Lung (tissue), 12 donors: ENCODE data around the gene TFAP2E. TPM values are rescaled to one million over a fixed set of nuclear protein-coding genes. Genes with fewer than 3 reads are reported as not detected.

Experiments
- ATAC-seq: fragments of 200-7000 bp; cut with Tn5 transposase; one replicate; pipeline ENCODE4 v1.9.1; 2020; ENCODE audit warnings: moderate number of reproducible peaks; ENCODE audit not compliant: insufficient read depth, low FRiP score
- DNase-seq, 3 donors: peaks; one replicate each; pipeline ENCODE4 v3.0.0-alpha.2; 2013 to 2017
- H3K27ac ChIP-seq, 2 donors: one replicate each; pipeline ENCODE4 v1.5.1; 2013; ENCODE audit warnings: mild to moderate bottlenecking in 2 of 2, moderate library complexity in 2 of 2, control low read depth in 1 of 2, inconsistent platforms in 1 of 2, low read depth in 1 of 2, low read length in 1 of 2
- H3K27me3 ChIP-seq, 3 donors: one replicate each; pipeline ENCODE4 v1.5.1; 2013; ENCODE audit warnings: low read length in 2 of 3; ENCODE audit not compliant: control insufficient read depth in 3 of 3, insufficient read depth in 3 of 3
- H3K36me3 ChIP-seq, 4 donors: one replicate each; pipeline ENCODE4 v1.5.1; 2013; ENCODE audit warnings: low read length in 4 of 4, mild to moderate bottlenecking in 1 of 4, moderate library complexity in 1 of 4; ENCODE audit not compliant: control insufficient read depth in 4 of 4, insufficient read depth in 4 of 4
- H3K4me1 ChIP-seq, 5 donors: one replicate each; pipeline ENCODE4 v1.5.1; 2013; ENCODE audit warnings: low read length in 5 of 5, mild to moderate bottlenecking in 2 of 5, moderate library complexity in 1 of 5; ENCODE audit not compliant: control insufficient read depth in 5 of 5, insufficient read depth in 5 of 5
- H3K4me3 ChIP-seq: one replicate; pipeline ENCODE4 v1.5.1; 2013; ENCODE audit warnings: mild to moderate bottlenecking, control low read depth, moderate library complexity
- H3K9ac ChIP-seq, 2 donors: one replicate each; pipeline ENCODE4 v1.5.1; 2013; ENCODE audit warnings: low read length in 2 of 2, control low read depth in 1 of 2; ENCODE audit not compliant: insufficient read depth in 1 of 2
- H3K9me3 ChIP-seq, 4 donors: one replicate each; pipeline ENCODE4 v1.5.1; 2013; ENCODE audit warnings: low read length in 3 of 4, mild to moderate bottlenecking in 1 of 4, moderate library complexity in 1 of 4; ENCODE audit not compliant: control insufficient read depth in 4 of 4, insufficient read depth in 3 of 4
- CTCF ChIP-seq: IDR thresholded peaks from 2 replicates; pipeline ENCODE4 v1.5.1; 2012; ENCODE audit warnings: mild to moderate bottlenecking; ENCODE audit errors: control extremely low read depth, extremely low read depth
- WGBS, 2 donors: extraction: QIAGEN DNeasy Blood & Tissue Kit; methylation state at CpG; one replicate each; pipeline ENCODE4 v1.1.7; 2013; 5-methylcytosine and 5-hydroxymethylcytosine counted together
- polyA plus RNA-seq, 2 donors: library from polyadenylated mRNA; stranded (reverse); fragments of 200-250 nt; gene quantifications; one replicate each; pipeline ENCODE4 v1.2.1, GENCODE V29; 2013
- total RNA-seq, 2 donors: library from RNA; depleted of rRNA in 1 of 2; stranded (reverse); fragments of >200 nt in 1 of 2; gene quantifications; one replicate each; pipeline ENCODE4 v1.2.1, GENCODE V29; 2014 to 2021
- donor health status: control.
- donor health status: control.
- donor health status: Bipolar disorder and iron deficiency.
- donor health status: healthy.
- donor health status: DM: yes; HTN: yes; CAD: no.

Gene TFAP2E
- total and polyA plus RNA-seq, 4 donors, result 1.4 to 2.5 (median 1.9) TPM

- H3K4me1 ChIP-seq, result peaks cover 0 to 16% (median 3%) of the 10 kb centered on the region in 5 donors
- peaks cover 0 to 11% (median 3%) of the 10 kb centered on the region in 4 donors for H3K9me3 ChIP-seq
- no peak overlapping the region for H3K27ac ChIP-seq
- peaks cover 0 to 13% (median 9%) of the 10 kb centered on the region in 4 donors for H3K36me3 ChIP-seq
- H3K9ac ChIP-seq, result no peak overlapping the region
- ATAC-seq, result no peak
- 95 to 100% methylated on average over 2 of the region's 2 CpGs for WGBS, 2 donors
- no peaks in the 10 kb centered on the region for H3K27me3 ChIP-seq
- no peak for TF ChIP-seq CTCF
- DNase-seq, result no peak
- H3K4me3 ChIP-seq, result no peak overlapping the region
Observed at GRCh38 chr1:35530946-35531345, 42.2 kb upstream of the TFAP2E start.

- no peak overlapping the region for H3K27ac ChIP-seq
- H3K36me3 ChIP-seq, result peaks cover 0 to 13% (median 9%) of the 10 kb centered on the region in 4 donors
Observed at GRCh38 chr1:35531368-35531767, 41.7 kb upstream of the TFAP2E start.

GRCh38 chr1:35532497-35533223, 40.5 kb upstream of the TFAP2E start:
- Histone ChIP-seq H3K4me3 (no peak overlapping the region), H3K36me3 (peaks cover 0 to 13% (median 9%) of the 10 kb centered on the region in 4 donors), H3K4me1 (peaks cover 3 to 24% (median 5%) of the 10 kb centered on the region in 5 donors), H3K27me3 (no peaks in the 10 kb centered on the region), H3K9ac (no peak overlapping the region), H3K27ac (no peak overlapping the region), H3K9me3 (peaks cover 0 to 11% (median 3%) of the 10 kb centered on the region in 4 donors)
- TF ChIP-seq CTCF, result no peak
- no peak for DNase-seq
- no peak for ATAC-seq
- 63 to 73% methylated on average over 1 of the region's 1 CpG for WGBS, 2 donors

More at GRCh38 chr1:35531368-35531767, 41.7 kb upstream of the TFAP2E start:
- ATAC-seq (no peak), DNase-seq (no peak)
- 84 to 95% methylated on average over 6 of the region's 6 CpGs for WGBS, 2 donors
- Histone ChIP-seq H3K9ac (no peak overlapping the region), H3K4me3 (no peak overlapping the region), H3K9me3 (peaks cover 0 to 11% (median 3%) of the 10 kb centered on the region in 4 donors), H3K4me1 (peaks cover 0 to 19% (median 3%) of the 10 kb centered on the region in 5 donors), H3K27me3 (no peaks in the 10 kb centered on the region)
- no peak for TF ChIP-seq CTCF
